Prostate gland (tissue), 2 donors: ENCODE measurements around the gene TNIP1.

Experiments
- CTCF ChIP-seq, 4 experiments: fragments of 200-600 bp in 2 of 4; fragments of 450-650 bp in 2 of 4; sonication (generic) in 2 of 4; IDR thresholded peaks; 1 replicate in 3 of 4; 2 replicates in 1 of 4; pipeline ENCODE4 v1.5.1; 2016 to 2019; ENCODE audit warnings: antibody characterized with exemption in 4 of 4, mild to moderate bottlenecking in 2 of 4, moderate library complexity in 2 of 4
- POLR2A ChIP-seq: fragments of 450-650 bp; IDR thresholded peaks from one replicate; pipeline ENCODE4 v1.6.1; 2016; ENCODE audit warnings: antibody characterized with exemption, mild to moderate bottlenecking
- POLR2AphosphoS5 ChIP-seq: sonication (generic); formaldehyde crosslinking; IDR thresholded peaks from one replicate; pipeline ENCODE4 v1.6.1; 2017; ENCODE audit warnings: antibody characterized with exemption

GRCh38 chr5:151001436-151001835 is 79.4 kb downstream of the TNIP1 start:
- TF ChIP-seq CTCF (IDR thresholded peaks at IDR 0.05) (no peak), POLR2A (no peak), POLR2AphosphoS5 (no peak)
